GM23338 (cell line): ENCODE data around the gene BAIAP2. TPM values are rescaled to one million over a fixed set of nuclear protein-coding genes. Genes with fewer than 3 reads are reported as not detected.

Source experiments
- ATAC-seq: fragments of 200-7000 bp; cut with Tn5 transposase; 3 replicates; pipeline ENCODE4 v1.9.1; 2020
- DNase-seq: peaks from one replicate; pipeline ENCODE4 v3.0.0-alpha.2; 2015; ENCODE audit warnings: low spot score
- H2AFZ ChIP-seq: fragments of 200-600 bp; sonication (generic); 2 replicates; pipeline ENCODE4 v1.8.0; 2016; ENCODE audit warnings: antibody characterized with exemption, mild to moderate bottlenecking, moderate library complexity
- H3F3A ChIP-seq: fragments of 200-600 bp; sonication (generic); replicated peaks from 2 replicates; pipeline ENCODE4 v1.8.0; 2017; ENCODE audit warnings: antibody characterized with exemption, mixed run types, low read depth
- H3K27ac ChIP-seq: fragments of 200-600 bp; sonication (generic); 2 replicates; pipeline ENCODE4 v1.6.1; 2016; ENCODE audit warnings: low read depth
- H3K27me3 ChIP-seq: fragments of 200-600 bp; sonication (generic); 2 replicates; pipeline ENCODE4 v1.8.0; 2016; ENCODE audit warnings: mild to moderate bottlenecking, mixed run types, moderate library complexity; ENCODE audit not compliant: insufficient read depth
- H3K36me3 ChIP-seq: fragments of 200-600 bp; sonication (generic); 2 replicates; pipeline ENCODE4 v1.8.0; 2016; ENCODE audit warnings: mild to moderate bottlenecking; ENCODE audit not compliant: insufficient read depth
- H3K4me1 ChIP-seq: fragments of 200-600 bp; sonication (generic); 2 replicates; pipeline ENCODE4 v1.8.0; 2016; ENCODE audit warnings: mild to moderate bottlenecking, moderate library complexity; ENCODE audit not compliant: insufficient read depth
- H3K4me2 ChIP-seq: fragments of 200-600 bp; sonication (generic); 2 replicates; pipeline ENCODE4 v1.7.1; 2017; ENCODE audit warnings: mixed run types
- H3K4me3 ChIP-seq: fragments of 200-600 bp; sonication (generic); 2 replicates; pipeline ENCODE4 v1.6.1; 2016; ENCODE audit warnings: mixed run types
- H3K79me2 ChIP-seq: fragments of 200-600 bp; sonication (generic); replicated peaks from 2 replicates; pipeline ENCODE4 v1.8.0; 2017; ENCODE audit warnings: mild to moderate bottlenecking; ENCODE audit not compliant: insufficient read depth
- H3K9me2 ChIP-seq: fragments of 200-600 bp; sonication (generic); 2 replicates; pipeline ENCODE4 v1.8.0; 2017; ENCODE audit not compliant: insufficient read depth
- H4K20me1 ChIP-seq: fragments of 200-600 bp; sonication (generic); replicated peaks from 2 replicates; pipeline ENCODE4 v1.8.0; 2017; ENCODE audit warnings: mild to moderate bottlenecking; ENCODE audit not compliant: insufficient read depth
- H3K27ac Mint-ChIP-seq: 2 replicates; pipeline ENCODE4 v1.8.0; 2020; ENCODE audit warnings: inconsistent platforms, mild to moderate bottlenecking, moderate library complexity, mixed read lengths
- H3K27me3 Mint-ChIP-seq: 3 replicates; pipeline ENCODE4 v1.8.0; 2022; ENCODE audit warnings: low read depth, mild to moderate bottlenecking, moderate library complexity, mixed read lengths, inconsistent platforms; ENCODE audit not compliant: insufficient read depth, poor library complexity
- H3K36me3 Mint-ChIP-seq: 3 replicates; pipeline ENCODE4 v1.8.0; 2021; ENCODE audit warnings: low read depth, mild to moderate bottlenecking, inconsistent platforms, moderate library complexity, mixed read lengths
- H3K4me1 Mint-ChIP-seq: 3 replicates; pipeline ENCODE4 v1.8.0; 2020; ENCODE audit warnings: mild to moderate bottlenecking, inconsistent platforms, mixed read lengths
- H3K4me3 Mint-ChIP-seq: 3 replicates; pipeline ENCODE4 v1.8.0; 2021; ENCODE audit warnings: moderate library complexity, mild to moderate bottlenecking, inconsistent platforms, mixed read lengths
- H3K9me3 Mint-ChIP-seq: 3 replicates; pipeline ENCODE4 v1.8.0; 2020; ENCODE audit warnings: moderate library complexity, mild to moderate bottlenecking, inconsistent platforms, mixed read lengths
- CREB1 ChIP-seq: fragments of 250-450 bp; sonication (Bioruptor Pico); IDR thresholded peaks from 2 replicates; pipeline ENCODE4 v1.5.0; 2020; ENCODE audit warnings: low read depth, mild to moderate bottlenecking, moderate library complexity
- JUNB ChIP-seq: IDR thresholded peaks from one replicate; pipeline ENCODE4 v1.6.1; 2016; ENCODE audit warnings: antibody characterized with exemption; ENCODE audit not compliant: unreplicated experiment
- ZNF114 ChIP-seq: fragments of 250-450 bp; sonication (Bioruptor Pico); IDR thresholded peaks from 2 replicates; pipeline ENCODE4 v1.5.0; 2020; ENCODE audit warnings: mild to moderate bottlenecking, moderate library complexity
- polyA plus RNA-seq: library from polyadenylated mRNA; unstranded; fragments of >200 nt; fragmentation: Nextera tagmentation; extraction: Ambion mirVana; gene quantifications from 2 replicates; pipeline ENCODE4 v1.2.1, GENCODE V29; 2016
- total RNA-seq: library from RNA; depleted of rRNA; stranded (reverse); fragments of >200 nt; shearing (Covaris generic); gene quantifications from 2 replicates; pipeline ENCODE4 v1.2.3, GENCODE V29; 2014
- TF ChIP-seq, protein P1 (sequence below): fragments of 250-450 bp; sonication (Bioruptor Pico); IDR thresholded peaks from 2 replicates; pipeline ENCODE4 v1.5.0; 2020; ENCODE audit warnings: mild to moderate bottlenecking, moderate library complexity
- TF ChIP-seq, protein P2 (sequence below): IDR thresholded peaks from one replicate; pipeline ENCODE4 v1.6.1; 2018; ENCODE audit warnings: antibody characterized with exemption; ENCODE audit not compliant: unreplicated experiment

The BAIAP2 gene
- total and polyA plus RNA-seq, 2 experiments from 2014 or later = 21.7 to 22.7 TPM

DNA sequence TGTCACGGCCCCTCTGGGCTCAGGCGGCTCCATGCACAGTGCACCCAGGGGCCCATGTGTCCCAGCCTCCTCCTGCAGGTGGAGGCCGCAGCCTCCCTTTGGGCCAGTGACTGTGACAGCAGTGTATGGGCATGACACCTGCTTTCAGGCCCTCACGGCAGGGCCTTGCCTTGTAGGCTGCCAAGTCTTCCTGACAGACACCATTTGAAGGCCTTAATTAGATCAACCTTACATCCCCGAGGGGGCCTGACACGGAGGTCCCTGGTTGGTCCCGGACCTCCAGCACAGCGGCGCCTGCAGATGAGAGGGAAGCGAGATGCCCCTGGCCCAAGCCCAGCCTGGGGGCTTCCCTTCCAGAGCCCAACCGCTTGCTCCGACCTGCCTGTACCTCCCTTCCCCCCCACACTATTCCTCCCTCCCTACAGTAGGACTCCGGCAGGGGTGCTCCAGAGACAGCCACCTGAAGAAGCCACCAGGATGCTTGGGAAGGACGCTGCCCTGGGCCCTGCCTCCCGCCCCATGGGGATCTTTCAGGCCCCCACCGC lies 31.9 kb downstream of the BAIAP2 start (continued):
- TF ChIP-seq, protein P1, sequence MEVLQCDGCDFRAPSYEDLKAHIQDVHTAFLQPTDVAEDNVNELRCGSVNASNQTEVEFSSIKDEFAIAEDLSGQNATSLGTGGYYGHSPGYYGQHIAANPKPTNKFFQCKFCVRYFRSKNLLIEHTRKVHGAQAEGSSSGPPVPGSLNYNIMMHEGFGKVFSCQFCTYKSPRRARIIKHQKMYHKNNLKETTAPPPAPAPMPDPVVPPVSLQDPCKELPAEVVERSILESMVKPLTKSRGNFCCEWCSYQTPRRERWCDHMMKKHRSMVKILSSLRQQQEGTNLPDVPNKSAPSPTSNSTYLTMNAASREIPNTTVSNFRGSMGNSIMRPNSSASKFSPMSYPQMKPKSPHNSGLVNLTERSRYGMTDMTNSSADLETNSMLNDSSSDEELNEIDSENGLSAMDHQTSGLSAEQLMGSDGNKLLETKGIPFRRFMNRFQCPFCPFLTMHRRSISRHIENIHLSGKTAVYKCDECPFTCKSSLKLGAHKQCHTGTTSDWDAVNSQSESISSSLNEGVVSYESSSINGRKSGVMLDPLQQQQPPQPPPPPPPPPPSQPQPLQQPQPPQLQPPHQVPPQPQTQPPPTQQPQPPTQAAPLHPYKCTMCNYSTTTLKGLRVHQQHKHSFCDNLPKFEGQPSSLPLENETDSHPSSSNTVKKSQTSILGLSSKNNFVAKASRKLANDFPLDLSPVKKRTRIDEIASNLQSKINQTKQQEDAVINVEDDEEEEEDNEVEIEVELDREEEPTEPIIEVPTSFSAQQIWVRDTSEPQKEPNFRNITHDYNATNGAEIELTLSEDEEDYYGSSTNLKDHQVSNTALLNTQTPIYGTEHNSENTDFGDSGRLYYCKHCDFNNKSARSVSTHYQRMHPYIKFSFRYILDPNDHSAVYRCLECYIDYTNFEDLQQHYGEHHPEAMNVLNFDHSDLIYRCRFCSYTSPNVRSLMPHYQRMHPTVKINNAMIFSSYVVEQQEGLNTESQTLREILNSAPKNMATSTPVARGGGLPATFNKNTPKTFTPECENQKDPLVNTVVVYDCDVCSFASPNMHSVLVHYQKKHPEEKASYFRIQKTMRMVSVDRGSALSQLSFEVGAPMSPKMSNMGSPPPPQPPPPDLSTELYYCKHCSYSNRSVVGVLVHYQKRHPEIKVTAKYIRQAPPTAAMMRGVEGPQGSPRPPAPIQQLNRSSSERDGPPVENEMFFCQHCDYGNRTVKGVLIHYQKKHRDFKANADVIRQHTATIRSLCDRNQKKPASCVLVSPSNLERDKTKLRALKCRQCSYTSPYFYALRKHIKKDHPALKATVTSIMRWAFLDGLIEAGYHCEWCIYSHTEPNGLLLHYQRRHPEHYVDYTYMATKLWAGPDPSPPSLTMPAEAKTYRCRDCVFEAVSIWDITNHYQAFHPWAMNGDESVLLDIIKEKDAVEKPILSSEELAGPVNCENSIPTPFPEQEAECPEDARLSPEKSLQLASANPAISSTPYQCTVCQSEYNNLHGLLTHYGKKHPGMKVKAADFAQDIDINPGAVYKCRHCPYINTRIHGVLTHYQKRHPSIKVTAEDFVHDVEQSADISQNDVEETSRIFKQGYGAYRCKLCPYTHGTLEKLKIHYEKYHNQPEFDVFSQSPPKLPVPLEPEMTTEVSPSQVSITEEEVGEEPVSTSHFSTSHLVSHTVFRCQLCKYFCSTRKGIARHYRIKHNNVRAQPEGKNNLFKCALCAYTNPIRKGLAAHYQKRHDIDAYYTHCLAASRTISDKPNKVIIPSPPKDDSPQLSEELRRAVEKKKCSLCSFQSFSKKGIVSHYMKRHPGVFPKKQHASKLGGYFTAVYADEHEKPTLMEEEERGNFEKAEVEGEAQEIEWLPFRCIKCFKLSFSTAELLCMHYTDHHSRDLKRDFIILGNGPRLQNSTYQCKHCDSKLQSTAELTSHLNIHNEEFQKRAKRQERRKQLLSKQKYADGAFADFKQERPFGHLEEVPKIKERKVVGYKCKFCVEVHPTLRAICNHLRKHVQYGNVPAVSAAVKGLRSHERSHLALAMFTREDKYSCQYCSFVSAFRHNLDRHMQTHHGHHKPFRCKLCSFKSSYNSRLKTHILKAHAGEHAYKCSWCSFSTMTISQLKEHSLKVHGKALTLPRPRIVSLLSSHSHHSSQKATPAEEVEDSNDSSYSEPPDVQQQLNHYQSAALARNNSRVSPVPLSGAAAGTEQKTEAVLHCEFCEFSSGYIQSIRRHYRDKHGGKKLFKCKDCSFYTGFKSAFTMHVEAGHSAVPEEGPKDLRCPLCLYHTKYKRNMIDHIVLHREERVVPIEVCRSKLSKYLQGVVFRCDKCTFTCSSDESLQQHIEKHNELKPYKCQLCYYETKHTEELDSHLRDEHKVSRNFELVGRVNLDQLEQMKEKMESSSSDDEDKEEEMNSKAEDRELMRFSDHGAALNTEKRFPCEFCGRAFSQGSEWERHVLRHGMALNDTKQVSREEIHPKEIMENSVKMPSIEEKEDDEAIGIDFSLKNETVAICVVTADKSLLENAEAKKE (CRISPR knock-in tag) = no peak

DNA sequence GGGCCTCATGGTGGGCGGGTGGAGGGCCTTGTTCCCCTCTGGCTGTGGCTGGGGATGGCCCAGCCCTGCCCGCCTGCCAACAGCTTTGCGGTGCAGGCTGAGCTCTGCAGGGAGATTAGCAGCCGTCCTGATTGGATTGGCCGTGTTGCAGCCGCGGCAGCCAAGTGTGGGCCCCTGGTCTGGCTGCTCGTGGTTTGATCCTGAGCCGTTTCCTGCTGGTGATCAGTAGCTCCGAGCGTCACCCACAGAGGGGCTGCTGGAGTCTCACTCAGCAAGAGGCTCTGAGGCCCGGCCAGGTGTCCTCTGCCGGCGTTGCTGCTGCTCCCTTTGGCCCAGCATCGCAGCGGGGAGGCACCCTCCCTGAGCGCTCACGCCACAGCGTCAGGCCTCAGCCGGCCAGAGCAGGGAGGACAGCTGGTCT lies 32.5 kb downstream of the BAIAP2 start:
- no peaks in the 10 kb centered on the region for H3K27me3 ChIP-seq
- no peaks in the 10 kb centered on the region for H3K9me3 Mint-ChIP-seq
- H3K36me3 ChIP-seq = no peaks in the 10 kb centered on the region
- no peak overlapping the region for H3K4me3 Mint-ChIP-seq
- no peak overlapping the region for H3K4me3 ChIP-seq
- no peaks in the 10 kb centered on the region for H3K36me3 Mint-ChIP-seq
- peaks cover 12% of the 10 kb centered on the region; the same call in 2 of the 3 replicates for H3K4me1 Mint-ChIP-seq
- H3K27ac ChIP-seq = no peak overlapping the region
- no peak for DNase-seq
- H3K4me2 ChIP-seq = no peak overlapping the region
- H2AFZ ChIP-seq = no peak overlapping the region
- H3F3A ChIP-seq = no peaks in the 10 kb centered on the region
- H3K9me2 ChIP-seq = no peaks in the 10 kb centered on the region
- no peak overlapping the region for H3K27ac Mint-ChIP-seq
- peaks cover 2% of the 10 kb centered on the region for H3K27me3 Mint-ChIP-seq
- ATAC-seq = peak; percentile 10; the same call in 2 of the 3 replicates
- H3K4me1 ChIP-seq = no peaks in the 10 kb centered on the region
- no peaks in the 10 kb centered on the region for H4K20me1 ChIP-seq
- H3K79me2 ChIP-seq = no peaks in the 10 kb centered on the region
- TF ChIP-seq ZNF114 (CRISPR knock-in tag) (no peak), CREB1 (CRISPR knock-in tag) (no peak), JUNB (no peak)
- TF ChIP-seq, protein P2, sequence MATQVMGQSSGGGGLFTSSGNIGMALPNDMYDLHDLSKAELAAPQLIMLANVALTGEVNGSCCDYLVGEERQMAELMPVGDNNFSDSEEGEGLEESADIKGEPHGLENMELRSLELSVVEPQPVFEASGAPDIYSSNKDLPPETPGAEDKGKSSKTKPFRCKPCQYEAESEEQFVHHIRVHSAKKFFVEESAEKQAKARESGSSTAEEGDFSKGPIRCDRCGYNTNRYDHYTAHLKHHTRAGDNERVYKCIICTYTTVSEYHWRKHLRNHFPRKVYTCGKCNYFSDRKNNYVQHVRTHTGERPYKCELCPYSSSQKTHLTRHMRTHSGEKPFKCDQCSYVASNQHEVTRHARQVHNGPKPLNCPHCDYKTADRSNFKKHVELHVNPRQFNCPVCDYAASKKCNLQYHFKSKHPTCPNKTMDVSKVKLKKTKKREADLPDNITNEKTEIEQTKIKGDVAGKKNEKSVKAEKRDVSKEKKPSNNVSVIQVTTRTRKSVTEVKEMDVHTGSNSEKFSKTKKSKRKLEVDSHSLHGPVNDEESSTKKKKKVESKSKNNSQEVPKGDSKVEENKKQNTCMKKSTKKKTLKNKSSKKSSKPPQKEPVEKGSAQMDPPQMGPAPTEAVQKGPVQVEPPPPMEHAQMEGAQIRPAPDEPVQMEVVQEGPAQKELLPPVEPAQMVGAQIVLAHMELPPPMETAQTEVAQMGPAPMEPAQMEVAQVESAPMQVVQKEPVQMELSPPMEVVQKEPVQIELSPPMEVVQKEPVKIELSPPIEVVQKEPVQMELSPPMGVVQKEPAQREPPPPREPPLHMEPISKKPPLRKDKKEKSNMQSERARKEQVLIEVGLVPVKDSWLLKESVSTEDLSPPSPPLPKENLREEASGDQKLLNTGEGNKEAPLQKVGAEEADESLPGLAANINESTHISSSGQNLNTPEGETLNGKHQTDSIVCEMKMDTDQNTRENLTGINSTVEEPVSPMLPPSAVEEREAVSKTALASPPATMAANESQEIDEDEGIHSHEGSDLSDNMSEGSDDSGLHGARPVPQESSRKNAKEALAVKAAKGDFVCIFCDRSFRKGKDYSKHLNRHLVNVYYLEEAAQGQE = no peak
- TF ChIP-seq, protein P1 (CRISPR knock-in tag) = no peak
